Transverse colon (tissue), 4 donors: Measurements from ENCODE around the gene LRRC38.

ENCODE experiments used
- POLR2AphosphoS5 ChIP-seq, 3 donors: sonication (generic); formaldehyde crosslinking; IDR thresholded peaks; one replicate each; pipeline ENCODE4 v1.6.1; 2016; ENCODE audit warnings: antibody characterized with exemption in 3 of 3
- TF ChIP-seq, protein P1 (sequence below), 5 experiments: fragments of 200-600 bp in 3 of 5; fragments of 450-650 bp in 2 of 5; sonication (generic) in 3 of 5; IDR thresholded peaks; 1 replicate in 2 of 5; 2 replicates in 3 of 5; pipeline ENCODE4 v1.5.1; 2016 to 2017; ENCODE audit warnings: antibody characterized with exemption in 5 of 5, inconsistent platforms in 3 of 5, mild to moderate bottlenecking in 2 of 5, moderate library complexity in 1 of 5

GRCh38 chr1:13443335-13443979 lies 70.3 kb downstream of the LRRC38 start:
- TF ChIP-seq, protein P1, sequence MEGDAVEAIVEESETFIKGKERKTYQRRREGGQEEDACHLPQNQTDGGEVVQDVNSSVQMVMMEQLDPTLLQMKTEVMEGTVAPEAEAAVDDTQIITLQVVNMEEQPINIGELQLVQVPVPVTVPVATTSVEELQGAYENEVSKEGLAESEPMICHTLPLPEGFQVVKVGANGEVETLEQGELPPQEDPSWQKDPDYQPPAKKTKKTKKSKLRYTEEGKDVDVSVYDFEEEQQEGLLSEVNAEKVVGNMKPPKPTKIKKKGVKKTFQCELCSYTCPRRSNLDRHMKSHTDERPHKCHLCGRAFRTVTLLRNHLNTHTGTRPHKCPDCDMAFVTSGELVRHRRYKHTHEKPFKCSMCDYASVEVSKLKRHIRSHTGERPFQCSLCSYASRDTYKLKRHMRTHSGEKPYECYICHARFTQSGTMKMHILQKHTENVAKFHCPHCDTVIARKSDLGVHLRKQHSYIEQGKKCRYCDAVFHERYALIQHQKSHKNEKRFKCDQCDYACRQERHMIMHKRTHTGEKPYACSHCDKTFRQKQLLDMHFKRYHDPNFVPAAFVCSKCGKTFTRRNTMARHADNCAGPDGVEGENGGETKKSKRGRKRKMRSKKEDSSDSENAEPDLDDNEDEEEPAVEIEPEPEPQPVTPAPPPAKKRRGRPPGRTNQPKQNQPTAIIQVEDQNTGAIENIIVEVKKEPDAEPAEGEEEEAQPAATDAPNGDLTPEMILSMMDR (IDR thresholded peaks at IDR 0.05): no peak
- TF ChIP-seq POLR2AphosphoS5 (IDR thresholded peaks at IDR 0.05): no peak
